ENCODE results near the gene GSTA2.
"Not testable (repeated sequence)": the region's sequence is repeated elsewhere in the genome, so short reads cannot be mapped to it uniquely, and the experiment has no call there.

The GSTA2 gene

DNA sequence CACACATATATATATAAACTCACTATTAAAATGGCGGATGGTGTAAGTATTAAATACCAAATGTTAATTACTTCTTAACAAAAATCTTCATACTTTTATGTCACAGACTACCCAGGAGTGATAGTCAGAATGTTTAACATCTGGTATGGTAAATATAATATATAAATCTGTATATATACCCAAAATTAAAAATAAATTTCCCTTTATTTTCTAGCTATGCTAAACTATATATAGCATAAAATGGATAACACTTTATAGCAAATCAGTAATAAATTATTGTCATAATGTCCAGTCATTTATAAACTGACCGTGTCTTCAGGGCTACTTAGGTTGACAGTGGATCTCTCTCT lies 37.1 kb downstream of the GSTA2 start:
- DNase-seq (ENCODE audit: low read depth in 2 of 2): no peak

DNA sequence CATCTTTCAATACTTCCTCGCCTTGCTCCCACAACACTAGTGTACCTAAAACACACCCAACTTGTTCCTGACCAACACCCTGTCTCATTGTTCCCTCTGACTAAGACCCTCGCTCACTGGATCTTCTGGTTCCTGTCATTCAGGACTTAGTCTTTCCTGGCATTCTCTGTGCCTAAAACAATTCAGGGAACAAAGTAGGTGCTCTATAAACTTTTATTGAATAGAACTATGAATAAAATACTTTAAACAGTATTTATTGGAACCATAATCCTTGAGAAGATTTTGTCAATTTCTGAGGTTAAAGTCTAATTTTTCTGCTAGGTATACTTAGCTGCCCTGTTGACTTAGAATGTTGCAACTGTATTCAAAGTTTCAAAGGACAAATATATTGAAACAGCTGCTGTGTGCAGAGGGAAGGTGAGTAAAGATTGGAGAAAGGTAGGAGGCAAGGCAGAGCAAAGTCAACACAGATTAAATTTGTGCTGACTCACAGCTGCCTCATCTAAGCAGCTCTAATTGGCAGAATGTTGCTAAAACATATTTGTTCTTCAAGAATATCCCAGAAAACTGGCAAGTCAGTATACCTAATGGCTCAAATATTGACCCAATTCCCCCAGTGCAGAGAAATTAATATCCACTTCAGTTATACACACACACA lies 37.6 kb downstream of the GSTA2 start:
- no peak for DNase-seq (ENCODE audit: low read depth in 2 of 2)

GRCh38 chr6:52725143-52725534 lies 38.1 kb downstream of the GSTA2 start:
- DNase-seq (ENCODE audit: low read depth in 2 of 2): no peak

DNA sequence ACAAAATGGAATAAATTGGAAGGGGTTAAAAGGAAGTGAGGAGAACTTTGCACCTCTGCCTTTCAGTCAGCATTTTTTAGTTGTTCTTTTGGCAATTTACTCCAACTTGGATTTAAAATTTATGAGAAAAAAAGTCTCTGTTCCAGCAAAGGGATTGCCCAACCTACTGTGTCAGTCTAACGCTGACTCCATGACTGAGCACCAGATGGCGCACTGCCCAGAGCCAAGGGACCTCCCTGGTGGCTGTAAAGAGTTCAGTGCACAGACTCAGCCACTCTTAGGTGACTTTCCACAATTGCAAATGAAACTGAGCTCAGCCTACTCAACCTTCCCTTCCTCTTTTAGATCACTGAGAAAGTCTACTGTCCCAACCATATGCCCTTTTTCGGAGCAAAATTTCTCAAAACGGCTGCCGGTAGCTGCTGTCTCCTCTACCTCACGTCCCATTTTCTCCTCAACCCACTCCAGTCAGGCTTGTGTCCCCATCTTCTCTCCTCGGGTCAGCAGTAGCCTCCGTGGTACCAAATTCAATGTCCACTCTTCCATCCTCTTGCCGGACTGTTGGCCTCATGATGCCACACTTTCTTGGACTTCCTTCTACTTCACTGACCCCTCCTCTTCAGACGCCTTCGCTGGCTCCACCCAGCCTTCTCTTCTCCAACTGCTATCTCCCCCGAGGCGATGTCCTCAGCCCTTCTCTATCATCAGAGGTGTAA lies 38.7 kb downstream of the GSTA2 start:
- DNase-seq (ENCODE audit: low read depth in 2 of 2): peak; percentile 15 to 55

GRCh38 chr6:52724042-52724405 lies 39.3 kb downstream of the GSTA2 start:
- DNase-seq (ENCODE audit: low read depth in 2 of 2): no peak

GRCh38 chr6:52720321-52720720 lies 43.0 kb downstream of the GSTA2 start:
- no peak for DNase-seq (ENCODE audit: low read depth in 2 of 2)

DNA sequence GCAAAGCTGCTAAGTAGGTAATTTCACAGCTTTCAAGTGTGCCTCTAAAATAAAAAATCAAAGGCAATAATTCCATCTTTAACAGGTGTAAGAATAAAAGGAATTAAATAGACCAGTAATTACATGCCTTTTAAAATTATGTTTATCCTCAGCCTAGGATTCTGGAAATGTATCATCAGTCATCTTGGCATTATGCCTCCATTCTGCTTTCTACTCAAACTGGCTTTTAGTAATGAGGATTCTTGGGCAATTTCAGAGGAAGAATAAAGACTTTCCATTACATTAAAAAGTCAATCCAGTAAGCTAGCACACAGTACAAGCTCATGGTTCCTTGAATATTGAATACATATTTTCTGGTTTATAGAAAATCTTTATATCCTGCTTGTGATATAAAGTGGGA lies 44.7 kb downstream of the GSTA2 start:
- no peak for DNase-seq (ENCODE audit: low read depth in 2 of 2)

- DNase-seq (ENCODE audit: low read depth in 2 of 2): not testable (repeated sequence)
Measured at GRCh38 chr6:52714761-52715160, 48.5 kb downstream of the GSTA2 start.

DNA sequence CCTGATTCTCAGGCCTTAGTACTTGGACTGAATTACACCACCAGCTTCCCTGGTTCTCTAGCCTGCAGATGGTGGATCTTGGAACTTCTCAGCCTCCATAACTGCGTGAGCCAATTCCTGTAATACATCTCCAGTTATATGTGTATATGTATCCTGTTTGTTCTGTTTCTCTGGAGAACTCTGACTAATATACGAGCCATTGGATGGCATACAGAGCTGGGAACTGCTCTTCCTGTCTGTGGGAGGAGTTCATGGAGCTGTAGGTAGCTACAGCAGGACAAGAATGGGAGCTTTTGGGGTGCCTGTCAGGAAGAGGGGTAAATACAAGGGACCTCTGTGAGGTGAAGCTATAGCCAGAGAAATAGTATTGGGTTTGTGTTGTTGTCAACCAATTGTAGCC lies 51.1 kb downstream of the GSTA2 start:
- DNase-seq (ENCODE audit: low read depth in 2 of 2): no peak

DNA sequence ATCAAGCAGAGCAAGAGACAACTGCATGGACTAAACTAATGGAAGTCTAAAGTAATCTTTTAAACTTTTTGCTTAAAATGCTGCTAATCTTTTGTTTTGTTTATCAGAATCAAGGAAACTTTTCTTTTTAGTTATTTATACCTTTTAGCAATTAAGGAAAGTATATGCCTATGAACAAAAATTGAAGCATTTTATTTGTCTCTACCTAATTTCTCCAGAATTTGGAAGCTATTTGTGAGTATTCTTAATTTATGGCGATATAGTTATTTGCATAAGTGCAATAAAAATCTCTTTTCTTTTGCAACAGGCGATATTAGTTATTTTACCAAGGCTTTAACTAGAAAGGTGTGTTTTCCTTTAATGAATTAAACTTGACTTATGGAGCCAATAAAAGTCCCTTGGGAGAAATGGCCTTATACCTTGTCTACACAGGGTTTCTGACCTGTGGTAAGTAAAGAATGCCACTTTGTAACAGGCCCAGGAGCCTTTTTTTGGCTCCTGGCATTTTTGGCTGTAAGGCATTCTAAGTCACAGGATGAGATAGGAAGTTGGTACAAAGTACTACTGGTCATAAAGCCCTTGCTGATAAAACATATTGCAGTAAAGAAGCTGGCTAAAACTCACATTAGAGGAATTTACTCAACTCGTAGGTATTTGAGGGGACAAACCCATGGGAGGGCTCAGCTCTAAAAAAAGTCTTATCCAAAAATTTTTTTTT lies 55.2 kb downstream of the GSTA2 start:
- no peak for DNase-seq (ENCODE audit: low read depth in 2 of 2)

GRCh38 chr6:52706001-52706400 lies 57.3 kb downstream of the GSTA2 start:
- no peak for DNase-seq (ENCODE audit: low read depth in 2 of 2)

GRCh38 chr6:52704781-52705502 lies 58.3 kb downstream of the GSTA2 start:
- DNase-seq (ENCODE audit: low read depth in 2 of 2): not testable (repeated sequence)

GRCh38 chr6:52704060-52704459 lies 59.2 kb downstream of the GSTA2 start:
- DNase-seq (ENCODE audit: low read depth in 2 of 2): no peak
